SIG-M5 (cell line): ENCODE data around the gene COX7C.
"Not testable (repeated sequence)": the region's sequence is repeated elsewhere in the genome, so short reads cannot be mapped to it uniquely, and the experiment has no call there.

Source experiments
- DNase-seq: peaks from one replicate; lab custom pipeline; 2025; lab: John Stamatoyannopoulos, UW

COX7C gene

GRCh38 chr5:86617756-86618576 lies at the start of gene COX7C:
TSS of gene COX7C (plus strand) at chr5:86617941. CDS start at chr5:86618056, 115 bp downstream.
- peak; percentile 87 for DNase-seq

GRCh38 chr5:86569522-86570426 lies 48.0 kb upstream of the COX7C start:
- DNase-seq = not testable (repeated sequence)

DNA sequence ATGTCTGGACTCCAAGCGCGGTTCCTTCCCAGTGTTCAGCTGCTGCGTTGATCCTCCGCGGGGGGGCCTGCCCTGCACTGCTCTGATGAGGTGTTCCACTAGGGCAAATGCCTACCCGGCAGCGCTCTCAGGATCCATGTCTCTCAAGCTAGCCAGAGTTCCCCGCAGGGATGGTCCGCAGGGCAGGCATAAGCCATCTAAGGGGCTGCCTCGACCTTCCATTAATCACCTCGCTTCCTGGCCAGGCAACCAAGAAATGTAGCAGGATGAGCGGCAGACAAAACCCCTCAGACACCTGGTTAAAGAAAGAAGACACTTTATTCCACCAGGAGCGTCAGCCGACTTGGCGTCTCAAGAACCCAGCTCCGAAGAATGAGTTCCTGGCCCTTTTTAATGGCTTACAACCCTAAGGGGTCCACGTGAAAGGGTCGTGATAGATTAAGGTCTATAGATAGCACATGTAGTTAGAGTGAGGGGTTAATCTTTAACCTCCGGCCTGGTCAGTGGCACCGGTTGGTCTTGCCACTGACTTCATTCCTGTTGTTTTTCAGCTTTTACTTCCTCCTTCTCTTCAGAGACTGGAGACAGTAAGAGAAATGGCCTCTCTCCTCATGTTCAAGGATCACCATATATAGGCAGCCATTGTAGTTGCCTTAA lies 47.2 kb upstream of the COX7C start:
- no peak for DNase-seq

DNA sequence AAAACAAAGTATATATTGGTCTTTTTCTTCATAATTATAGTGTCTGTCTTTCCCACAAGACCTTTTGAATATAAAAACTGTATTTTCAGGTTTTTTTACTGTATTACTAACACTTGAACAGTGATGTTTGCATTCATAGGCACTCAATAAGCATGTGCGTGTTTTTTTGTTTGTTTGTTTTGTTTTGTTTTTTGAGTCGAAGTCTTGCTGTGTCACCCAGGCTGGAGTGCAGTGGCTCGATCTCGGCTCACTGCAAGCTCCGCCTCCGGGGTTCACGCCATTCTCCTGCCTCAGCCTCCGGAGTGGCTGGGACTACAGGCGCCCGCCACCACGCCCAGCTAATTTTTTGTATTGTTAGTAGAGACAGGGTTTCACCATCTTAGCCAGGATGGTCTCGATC lies 46.6 kb upstream of the COX7C start:
- not testable (repeated sequence) for DNase-seq

GRCh38 chr5:86572825-86573517 lies 44.8 kb upstream of the COX7C start:
- DNase-seq = no peak

- no peak for DNase-seq
Measured at GRCh38 chr5:86579502-86579901, 38.2 kb upstream of the COX7C start.

DNA sequence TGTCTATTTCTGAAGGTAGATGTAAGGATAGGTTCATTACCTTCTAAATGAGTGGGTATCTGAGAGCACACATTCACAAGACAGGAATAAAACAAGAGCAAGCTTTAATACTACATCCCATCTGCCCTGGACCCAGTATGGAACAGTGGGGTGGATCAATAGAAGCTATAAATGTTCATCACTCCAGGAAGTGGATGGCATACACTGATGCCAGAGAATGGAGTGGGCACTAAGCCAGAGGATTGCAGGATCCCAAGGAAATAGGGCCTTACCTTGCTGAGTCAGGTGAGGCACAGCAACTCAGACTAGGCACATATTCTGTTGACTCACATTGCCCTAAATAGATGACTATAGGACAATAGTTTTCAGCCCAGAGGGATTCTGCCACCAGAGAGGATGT lies 21.3 kb upstream of the COX7C start:
- no peak for DNase-seq

DNA sequence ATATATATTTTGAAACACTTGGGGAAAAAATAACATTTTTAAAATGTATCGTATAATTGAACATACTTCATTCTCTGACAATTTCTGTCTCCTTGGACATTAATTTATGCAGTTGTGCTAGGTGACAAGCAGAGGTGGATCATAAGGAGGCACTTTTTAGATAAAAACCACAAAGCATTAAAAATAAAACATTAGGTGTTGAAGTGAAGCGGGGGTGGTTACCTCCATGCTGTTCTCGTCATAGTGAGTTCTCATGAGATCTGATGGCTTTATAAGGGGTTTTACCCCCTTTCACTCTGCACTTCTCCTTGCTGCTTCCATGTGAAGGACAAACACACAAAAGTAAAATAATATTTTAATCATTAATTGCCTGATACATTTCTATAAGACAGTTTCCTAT lies 11.9 kb upstream of the COX7C start:
- DNase-seq = no peak

GRCh38 chr5:86613455-86613854 lies 4.3 kb upstream of the COX7C start:
- DNase-seq = no peak

DNA sequence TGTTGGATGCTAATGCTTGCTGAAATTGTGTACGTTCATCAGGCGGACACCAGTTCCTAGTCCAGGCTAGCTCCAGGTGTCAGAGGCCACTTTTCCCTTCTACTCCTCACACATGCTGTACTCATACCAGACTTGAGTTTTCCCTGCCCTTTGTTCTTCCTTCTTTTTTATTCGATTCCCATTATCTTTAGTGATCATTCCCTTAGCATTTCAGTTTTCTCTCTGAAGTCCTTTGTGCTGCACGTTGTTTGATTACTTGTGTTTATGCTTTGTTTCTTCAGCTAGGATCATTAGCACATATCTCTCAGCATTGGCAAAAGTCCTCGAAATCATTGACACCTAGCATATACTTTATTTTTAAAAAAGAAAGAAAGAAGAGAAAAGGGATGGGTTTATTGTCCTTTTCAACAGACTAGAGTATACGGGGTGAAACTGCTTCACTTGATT lies 409 bp upstream of the COX7C start:
- DNase-seq = no peak

DNA sequence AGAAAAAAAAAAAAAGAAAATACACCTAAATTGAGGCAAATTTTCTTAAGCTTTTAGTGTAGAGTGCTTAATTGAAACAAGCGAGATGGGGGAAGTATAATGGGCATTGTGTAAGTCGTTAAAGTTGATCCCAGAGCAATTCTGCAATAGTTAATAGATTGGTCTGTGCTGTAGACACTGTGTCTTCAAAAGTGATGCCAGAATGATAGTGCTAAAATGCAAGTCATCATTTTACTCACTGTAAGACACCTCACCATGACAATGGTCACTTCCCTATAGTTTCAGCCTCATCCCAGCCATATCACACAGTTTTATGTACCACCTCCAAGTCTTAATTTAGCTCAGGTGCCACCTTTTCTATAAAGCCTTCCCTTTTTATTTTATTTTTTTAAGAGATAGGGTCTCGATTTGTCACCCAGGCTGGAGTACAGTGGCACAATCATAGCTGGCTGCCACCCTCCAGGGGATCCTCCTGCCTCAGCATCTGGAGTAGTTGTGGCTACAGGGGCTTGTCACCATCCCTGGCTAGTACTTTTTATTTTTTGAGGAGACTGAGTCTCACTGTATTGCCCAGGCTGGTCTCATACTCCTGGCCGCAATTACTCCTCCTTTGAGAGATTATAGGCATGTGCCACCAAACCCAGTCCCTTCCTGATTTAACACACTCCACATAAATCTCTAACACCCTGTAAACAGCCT lies 6.2 kb downstream of the COX7C start:
- DNase-seq = no peak

DNA sequence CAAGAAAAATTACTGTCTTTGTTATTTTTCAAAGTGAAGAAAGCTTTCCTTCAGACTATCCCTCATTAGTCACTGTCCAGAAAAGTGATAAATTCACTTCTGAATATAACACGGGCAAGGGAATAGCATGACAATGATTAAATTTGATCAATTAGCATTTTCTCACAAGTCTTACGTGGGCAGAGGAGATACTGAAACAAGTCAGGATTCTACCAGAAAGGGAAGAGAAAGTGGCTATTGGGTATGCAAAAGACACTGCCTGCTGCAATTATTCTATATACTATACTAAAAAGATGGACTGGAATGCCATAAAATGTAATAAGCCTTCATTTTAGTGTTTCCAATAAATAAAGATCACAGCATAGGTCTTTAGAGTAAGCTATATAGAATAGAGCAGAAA lies 7.4 kb downstream of the COX7C start:
- no peak for DNase-seq

- no peak for DNase-seq
Measured at GRCh38 chr5:86626149-86626548, 8.4 kb downstream of the COX7C start.

DNA sequence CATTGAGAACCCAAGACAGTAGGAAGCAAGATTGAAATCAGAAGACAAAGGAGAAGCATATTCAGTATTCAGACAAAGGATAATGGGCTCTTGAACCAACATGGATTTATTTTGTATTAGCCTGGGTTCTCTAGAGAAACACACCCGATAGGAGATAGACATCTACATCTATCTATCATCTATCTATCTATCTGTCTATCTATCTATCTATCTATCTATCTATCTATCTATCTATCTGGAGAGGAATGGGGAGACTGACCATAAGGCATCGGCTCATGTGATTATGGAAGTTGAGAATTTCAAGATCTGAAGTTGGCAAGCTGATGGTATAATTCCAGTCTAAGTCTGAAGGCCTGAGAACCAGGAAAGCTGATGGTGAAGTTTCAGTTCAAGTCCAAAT lies 13.4 kb downstream of the COX7C start:
- DNase-seq = no peak

DNA sequence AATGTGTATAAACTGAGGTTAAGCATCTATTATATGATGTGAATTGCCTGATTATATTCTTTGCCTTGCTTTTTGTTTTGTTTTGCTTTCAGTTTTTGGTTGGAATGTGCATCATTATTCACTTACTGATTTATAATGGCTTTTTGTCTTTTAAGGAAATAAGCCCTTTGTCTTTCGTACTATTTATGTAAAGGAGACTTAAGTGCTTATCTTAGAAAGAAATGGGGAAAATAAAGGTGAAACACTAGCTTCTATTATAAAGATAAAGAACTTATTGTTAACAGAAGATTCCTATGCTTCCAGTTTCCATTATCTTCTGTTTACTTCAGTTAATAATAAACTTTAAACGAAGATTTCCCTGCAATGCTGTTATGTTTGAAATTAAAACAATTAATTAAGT lies 23.3 kb downstream of the COX7C start:
- DNase-seq = no peak

DNA sequence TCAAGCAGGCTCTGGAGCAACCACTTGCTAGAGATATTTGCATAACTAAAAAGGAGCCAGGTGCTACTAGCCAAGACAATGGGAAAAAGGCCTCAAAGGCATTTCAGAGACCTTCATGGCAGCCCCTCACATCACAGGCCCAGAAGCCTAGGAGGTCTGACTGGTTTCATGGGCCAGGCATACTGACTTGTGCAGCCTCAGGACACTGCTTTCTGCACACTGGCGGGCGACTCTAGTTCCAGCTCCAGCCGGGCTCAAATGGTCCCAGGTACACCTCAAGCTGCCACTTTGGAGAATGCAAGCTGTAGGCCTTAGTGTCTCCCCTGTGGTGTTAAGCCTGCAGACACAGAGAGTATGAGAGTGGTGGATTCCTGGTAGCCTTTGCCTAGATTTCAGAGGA lies 27.1 kb downstream of the COX7C start:
- no peak for DNase-seq

DNA sequence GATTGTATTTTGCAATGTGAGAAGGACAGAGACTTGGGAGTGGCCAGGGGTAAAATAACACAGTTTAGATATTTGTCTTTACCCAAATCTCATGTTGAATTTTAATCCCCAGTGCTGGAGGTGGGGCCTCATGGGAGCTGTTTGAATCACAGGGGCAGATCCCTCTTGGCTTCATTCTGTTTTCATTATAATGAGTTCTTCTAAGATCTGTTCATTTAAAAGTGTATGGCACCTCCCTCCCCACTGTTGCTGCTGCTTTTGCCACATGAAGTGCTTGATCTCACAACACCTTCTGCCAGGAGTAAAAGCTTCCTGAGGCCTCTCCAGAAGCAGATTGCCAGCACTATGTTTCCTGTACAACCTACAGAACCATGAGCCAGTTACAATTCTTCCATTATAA lies 28.1 kb downstream of the COX7C start:
- DNase-seq = no peak

- DNase-seq = no peak
Measured at GRCh38 chr5:86646671-86647070, 28.9 kb downstream of the COX7C start.

GRCh38 chr5:86649832-86650505 lies 32.2 kb downstream of the COX7C start:
- DNase-seq = no peak

DNA sequence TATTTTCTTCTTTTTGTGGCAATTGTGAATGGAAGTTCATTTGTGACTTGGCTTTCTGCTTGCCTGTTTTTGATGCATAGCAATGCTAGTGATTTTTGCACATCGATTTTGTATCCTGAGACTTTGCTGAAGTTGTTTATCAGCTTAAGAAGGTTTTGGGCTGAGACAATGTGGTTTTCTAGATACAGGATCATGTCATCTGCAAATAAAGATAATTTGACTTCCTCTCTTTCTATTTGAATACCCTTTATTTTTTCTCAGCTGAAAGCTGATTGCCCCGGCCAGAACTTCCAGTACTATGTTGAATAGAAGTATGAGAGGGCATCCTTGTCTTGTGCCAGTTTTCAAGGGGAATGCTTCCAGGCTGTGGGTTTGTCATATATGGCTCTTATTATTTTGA lies 43.0 kb downstream of the COX7C start:
- not testable (repeated sequence) for DNase-seq

DNA sequence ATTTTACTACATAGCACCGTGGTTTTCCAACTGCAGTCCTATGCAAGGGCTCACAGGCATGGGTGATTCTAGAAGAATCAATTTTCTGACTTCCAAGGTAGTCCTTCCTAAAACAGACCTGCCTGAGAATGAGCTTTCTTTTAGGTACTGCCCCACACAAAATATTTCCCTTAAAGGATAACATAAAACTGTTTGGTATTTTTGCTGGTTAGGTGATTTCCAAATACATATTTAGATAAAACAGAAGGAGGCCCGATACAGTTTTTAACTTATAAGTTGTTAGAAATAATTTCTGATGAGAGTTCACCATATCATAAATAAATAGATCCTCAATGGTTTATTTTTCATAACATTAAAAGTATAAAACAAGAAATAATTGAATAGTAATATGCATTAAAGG lies 46.4 kb downstream of the COX7C start:
- DNase-seq = no peak
